ENCODE data around the gene CALML6.

CALML6 gene

DNA sequence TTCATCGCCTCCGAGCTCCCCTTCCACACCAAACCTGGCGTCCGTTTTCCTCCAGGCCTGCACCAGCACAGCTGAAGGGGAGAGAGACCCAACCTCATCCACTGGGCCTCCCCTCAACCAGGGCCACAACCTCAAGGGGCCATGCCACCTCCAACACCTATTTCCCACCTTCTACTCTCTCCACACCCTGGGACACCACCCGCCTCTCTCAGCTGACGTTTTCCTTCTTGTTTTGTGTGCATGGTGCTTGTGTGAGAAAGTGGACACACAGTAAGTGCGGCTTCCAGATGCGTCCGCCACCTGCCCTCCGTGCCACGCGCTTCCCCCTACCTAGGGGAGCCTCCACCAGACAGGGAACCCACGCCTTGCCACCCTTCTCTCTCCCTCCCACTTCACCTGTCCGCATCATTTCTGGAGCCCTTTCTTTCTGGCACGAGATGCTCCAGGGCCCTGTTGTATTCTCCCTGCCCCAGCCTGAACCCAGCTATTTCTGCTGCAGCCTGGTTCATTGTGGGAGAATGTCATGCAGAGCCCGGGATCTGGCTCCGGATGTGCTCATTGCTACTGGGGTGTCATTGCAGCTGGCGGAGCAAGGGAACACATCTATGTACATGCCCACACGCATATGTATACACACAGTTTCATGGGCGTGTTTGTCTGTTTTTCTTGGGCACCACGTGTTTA lies 22.8 kb upstream of the CALML6 start:
- FAIRE-seq: no peak

DNA sequence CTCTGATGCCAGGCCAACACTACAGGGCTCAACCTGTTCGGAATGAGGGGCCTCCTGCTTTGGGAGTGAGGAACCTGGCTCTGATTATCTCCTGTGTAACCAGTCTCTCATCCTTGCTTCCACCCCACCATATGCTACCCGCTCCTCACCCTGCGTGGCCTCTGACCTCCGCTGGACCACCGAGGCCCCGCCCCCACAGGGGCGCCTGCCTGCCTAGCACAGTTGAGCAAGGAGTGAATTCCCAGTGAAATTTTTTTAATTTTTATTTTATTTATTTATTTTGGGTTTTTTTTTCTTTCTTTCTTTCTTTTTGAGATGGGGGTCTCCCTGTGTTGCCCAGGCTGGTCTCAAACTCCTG lies 22.3 kb upstream of the CALML6 start:
- FAIRE-seq: no peak

DNA sequence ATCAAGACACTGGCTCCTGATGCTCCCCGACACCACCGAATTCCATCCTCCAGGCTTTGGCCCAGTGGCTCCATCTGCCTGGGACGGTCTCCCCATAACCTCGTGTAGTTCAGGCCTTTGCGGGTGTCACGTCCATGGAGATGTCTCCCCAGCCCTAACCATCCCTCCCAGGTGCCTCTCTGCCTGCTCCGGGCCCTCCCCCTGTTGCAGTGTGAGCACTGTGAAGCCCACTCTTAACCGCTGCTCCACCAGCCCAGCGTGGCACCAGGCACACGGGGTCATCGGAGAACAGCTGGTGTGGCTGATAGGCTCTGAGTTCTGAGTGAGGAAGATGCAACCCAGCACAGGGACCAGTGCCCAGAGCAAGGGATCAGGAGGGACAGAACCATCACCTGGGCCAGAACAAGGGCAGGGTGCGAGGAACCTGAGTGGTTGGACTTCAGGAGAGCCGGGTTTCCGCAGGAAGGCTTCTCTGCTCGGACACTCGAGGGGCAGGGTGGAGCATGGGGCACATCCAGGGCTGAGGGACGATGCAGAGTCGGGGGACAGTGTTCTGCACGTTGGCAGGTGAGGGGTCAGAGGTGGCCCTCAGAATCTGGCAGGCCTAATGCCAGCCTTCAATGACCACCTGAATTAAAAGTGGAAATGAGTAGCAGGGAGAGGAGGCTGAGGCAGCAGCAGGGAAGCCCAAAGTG lies 21.6 kb upstream of the CALML6 start:
- FAIRE-seq: no peak

DNA sequence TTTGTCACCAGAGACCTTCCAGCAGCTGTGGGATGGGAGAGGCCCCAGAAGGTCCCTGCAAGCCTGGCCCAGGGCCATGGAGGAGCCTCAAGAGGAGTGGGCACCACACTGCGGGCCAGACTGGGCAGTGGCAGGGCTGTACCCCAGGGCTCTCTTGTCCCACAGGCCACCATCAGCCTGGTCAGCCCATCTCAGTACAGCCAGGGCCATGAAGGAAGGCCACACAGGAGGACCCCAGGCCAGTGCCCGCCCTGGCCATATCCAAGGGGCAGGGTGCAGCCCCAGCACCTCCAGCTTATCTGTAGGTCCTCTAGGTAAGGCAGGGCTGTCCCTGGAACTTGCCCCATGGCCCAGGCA lies 21.1 kb upstream of the CALML6 start:
- no peak for FAIRE-seq

DNA sequence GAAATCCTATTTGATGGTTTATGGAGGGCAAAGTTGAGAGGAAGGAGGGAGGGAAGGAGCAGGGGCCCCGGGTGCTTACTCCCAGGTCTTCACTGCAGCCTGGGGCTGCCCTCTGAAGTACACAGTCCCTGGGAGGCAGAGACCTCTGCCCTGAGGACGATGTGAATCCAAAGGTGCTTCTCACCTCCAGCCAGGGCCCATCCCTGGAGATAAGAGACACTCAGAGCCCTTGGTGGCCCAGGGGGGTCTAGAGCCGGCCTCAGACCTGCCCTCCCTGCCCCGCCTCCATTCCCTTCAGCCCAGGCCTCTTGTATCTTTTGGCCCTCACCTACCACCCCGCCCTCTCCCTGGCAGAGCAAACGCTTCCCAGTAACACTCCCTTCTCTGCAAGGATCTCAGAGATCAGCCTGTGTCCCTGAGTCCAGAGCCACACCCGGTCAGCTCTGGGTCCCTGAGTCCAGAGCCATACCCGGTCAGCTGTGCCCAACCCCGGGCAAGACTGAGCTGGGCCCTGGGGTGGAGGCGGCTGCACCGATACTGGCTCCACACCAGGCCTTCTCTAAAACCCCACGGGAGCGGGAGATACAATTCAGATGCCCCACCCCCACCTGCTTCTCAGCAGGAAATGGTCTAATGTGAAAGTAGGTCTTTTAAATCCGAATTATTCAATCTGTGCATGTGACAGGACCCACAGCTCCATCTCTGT lies 20.6 kb upstream of the CALML6 start:
- FAIRE-seq: no peak

DNA sequence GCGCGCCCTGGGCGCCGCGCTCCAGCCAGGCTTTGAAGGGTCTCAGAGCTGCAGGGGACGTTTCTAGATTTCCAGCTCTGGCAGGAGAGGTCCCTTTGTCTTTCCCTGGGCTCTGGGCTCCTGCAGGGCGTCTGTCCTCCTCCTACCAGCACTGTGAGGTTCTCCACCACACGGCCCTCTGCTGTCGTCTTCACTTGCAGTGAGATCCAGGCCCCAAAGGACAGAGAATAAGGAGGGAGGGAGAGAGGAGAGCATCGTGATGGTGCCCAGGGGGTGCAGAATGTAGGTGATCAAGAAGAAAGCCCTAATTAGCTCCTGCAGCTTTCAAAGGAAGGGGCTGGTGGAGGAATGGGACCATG lies 20.0 kb upstream of the CALML6 start:
- no peak for FAIRE-seq

DNA sequence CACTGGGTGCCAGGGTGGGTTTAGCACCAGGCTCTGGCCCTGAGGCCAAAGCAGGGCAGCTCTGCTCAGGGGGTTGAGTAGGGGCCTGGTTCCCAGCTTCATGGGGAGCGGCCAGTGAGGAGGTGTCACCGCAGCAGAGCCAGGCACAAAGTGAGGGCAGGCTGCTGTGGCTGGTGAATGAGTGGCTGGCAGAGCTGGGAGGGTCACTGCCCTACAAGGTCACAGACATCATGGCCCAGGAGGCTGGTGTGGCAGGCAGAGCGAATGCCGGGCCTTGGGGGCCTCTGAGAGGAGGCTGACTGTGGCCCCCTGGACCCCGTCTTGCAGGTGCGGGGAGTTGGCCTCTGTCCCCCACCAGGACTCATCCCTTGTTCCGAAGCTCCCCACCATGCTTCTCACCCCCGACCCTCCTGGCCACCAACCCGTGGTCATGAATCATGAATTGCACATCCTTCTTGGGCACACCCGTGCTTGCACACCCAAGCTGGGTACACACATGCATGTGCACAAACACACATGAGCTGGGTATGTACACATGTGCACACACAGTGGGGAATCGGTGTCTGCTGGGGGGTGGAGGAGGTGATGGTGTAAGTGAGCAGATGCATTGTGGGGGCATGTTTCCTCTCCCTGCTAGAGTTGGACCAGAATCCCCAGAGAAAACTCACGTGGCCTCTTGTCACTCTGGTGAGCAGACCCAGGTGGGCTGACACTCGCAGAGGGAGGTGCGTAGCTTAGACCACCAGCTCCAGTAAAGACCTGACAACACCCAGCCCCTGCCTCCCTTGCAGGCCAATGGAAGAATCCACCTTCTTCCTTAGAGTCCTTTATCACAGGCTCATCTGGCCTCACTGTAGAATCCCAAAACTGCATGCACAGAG lies 19.4 kb upstream of the CALML6 start:
- FAIRE-seq: no peak

DNA sequence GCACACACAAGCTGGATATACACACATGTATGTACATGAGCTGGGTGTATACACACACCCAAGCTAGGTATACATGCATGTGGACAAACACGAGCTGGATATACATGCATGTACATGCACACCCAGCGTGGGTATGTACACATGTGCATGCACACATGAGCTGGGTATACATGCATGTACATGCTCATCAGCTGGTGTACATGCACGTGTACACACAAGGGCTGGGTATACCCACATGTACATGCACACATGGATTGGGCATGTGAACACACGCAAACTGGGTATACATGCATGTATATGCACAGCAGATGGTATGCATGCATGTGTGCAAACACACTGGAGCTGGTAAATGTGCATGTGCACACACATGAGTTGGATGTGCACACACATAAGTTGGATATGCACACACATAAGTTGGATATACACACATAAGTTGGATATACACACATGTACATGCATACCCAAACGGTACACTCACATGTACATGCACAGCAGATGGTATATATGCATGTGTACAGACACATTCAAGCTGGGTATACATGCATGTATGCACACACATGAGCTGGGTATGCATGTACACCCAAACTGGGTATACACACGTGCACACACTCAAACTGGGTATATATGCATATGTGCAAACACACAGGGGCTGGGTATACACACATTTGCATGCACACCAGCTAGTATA lies 16.7 kb upstream of the CALML6 start:
- no peak for FAIRE-seq

DNA sequence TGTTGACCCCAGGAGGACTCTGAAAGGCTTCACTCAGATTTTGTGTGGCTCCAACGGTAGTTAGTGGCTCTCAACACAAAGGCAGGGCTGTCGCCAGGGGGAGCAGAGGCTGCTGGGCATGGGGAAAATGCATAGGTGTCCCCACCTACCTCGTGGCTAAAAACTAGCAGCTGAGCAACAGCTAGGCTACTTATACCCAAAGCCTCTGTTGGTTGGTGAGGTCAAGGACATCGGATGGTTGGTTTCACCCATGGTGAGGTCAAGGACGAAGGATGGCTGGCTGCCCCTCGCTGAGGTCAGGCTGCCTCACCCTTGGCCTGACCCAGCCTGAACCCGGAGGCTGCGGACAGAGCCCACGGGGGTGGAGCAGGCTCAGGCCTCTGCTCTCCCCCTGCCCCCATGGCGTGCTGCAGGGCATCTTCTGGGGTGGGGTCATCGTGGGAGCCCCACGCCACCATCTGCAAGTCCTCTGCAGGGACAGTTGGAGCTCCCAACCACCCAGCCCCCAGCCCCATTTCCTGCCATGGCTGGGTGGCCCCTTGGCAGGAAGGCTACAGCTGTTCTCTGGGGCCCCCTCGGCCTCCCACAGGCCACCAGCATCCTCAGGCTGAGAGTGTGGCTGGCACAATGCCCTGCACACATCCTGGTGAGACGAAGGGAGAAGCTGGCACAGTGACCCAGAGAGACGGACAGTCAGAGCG lies 15.6 kb upstream of the CALML6 start:
- no peak for FAIRE-seq

DNA sequence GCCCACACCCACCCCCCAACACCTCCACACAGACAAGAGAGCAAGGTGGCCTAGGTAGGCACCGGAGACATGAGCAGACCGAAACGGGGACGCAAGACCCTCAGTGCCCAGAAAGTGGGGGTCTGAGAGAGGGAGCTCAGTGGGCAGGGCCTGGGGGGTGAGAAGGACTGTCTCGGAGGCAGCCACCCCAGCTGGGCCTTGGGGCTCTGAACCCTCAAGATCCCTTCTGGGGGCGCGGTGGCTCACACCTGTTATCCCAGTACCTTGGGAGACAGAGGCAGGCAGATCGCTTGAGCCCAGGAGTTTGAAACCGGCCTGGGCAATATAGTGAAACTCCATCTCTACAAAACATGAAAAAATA lies 15.1 kb upstream of the CALML6 start:
- FAIRE-seq: no peak

DNA sequence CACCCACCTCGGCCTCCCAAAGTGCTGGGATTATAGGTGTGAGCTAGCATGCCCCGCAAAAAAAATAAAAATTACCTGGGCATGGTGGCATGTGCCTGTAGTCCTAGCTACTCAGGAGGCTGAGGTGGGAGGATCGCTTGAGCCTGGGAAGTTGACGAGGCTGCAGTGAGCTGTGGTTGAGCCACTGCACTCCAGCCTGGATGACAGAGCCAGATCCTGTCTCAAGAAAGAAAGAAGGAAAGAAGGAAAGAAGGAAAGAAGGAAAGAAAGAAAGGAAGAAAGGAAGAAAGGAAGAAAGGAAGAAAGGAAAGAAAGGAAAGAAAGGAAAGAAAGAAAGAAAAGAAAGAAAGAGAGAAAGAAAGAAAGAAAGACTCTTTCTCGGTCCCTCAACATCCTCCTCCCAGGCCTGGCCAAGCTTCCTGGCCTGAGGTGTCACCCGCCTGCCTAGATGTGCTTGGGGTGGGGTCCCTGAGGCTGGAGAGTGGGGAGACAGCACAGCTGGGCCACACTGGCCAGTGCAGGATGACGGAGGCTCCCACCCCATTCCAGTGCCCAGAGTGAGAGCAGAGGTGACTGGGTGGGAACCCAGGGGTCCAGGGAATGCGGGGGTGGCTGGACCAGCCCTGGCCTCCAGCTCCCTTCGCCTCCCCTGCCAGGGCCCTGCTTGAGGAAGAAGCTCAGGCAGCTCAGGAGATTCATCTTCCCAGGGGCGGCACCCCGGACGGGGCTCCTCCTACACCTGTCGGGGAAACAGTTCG lies 14.0 kb upstream of the CALML6 start:
- no peak for FAIRE-seq

DNA sequence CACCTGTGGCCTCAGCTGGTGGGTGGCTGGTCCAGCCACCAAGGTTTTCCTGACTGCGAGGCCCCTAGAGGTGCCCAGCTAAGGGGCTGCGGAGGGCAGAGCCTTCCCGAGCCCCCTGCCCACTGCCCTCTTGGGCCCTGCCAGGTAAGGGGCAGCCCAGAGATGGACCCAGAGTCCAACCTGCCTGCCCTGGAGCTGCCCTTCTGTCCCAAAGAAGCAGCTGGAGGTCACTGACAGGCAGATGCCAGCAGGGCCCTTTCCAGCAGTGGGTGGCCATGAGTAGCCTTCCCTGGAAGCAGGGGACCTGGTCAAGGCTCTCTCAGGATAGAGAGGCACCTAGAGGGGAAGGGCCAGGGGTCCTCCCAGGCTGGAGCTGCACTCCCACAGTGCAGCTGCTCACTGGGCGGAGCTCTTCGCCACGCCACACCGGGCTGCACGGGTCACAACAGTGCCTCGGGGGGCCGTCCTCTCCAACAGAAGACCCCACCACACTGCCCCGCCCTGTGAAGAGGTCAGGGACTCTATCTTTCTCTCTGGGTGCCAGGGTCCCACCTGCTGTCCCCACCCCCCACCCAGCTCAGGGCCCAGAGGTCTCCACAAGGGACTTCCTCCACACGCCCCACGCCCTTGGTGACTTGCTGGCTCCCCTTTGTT lies 13.3 kb upstream of the CALML6 start:
- FAIRE-seq: no peak

DNA sequence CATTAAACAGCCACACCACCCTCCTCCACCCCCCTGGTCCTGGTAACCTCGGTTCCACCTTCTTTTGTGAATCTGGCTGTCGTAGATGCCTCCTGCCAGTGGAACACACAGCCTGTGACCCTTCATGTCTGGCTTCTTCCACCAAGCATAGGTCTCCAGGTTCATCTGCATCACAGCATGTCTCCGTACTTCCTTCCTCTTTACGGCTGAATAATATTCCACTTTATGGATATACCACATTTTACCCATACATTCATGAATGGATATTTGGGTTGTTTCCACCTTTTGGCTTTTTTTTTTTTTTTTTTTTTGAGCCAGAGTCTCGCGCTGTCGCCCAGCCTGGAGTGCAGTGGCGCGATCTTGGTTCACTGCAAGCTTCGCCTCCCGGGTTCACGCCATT lies 11.8 kb upstream of the CALML6 start:
- no peak for FAIRE-seq

DNA sequence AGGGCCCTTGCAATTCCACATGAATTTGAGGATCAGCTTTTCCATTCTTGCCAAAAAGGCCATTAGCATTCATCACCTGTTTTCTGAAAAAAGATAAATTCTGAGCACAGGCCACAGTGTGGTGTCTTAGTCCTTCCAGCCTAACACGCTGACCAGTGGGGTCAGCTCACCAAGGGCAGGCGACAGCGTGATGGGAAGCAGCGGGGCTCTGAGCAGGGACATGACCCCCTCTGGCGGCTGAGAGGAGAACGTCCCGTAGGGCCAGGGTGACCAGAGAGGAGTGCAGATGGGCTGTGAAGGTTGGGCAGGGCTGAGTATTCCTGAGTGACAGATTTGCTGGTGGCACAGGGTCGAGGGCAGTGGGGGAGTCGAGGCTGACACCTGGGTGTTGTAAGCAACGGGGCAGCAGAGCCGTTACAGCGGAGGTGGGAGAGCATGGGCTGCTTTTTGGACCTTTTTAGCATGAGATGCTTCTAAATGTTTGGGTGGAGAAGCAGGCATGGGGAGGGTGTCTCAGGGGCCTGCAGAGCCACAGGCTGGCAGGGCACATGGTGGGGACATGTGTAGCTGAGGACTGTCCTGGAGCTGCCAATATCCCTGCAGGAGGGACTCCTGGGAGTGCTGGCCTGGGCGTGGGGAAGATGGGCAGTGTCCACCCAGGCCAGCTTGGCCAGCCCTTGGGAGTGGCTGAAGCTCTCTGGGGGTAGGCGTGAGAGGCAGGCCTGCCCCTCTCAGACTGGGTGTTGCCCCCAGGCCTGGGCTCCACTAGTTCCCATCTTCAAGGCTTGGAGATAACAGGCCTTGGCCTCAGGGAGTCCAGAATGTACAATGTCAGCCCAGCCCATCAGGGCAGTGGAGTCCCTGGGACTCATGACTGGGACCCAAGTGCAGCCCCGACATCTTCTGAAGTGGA lies 8.6 kb upstream of the CALML6 start:
- FAIRE-seq: peak; percentile 78

DNA sequence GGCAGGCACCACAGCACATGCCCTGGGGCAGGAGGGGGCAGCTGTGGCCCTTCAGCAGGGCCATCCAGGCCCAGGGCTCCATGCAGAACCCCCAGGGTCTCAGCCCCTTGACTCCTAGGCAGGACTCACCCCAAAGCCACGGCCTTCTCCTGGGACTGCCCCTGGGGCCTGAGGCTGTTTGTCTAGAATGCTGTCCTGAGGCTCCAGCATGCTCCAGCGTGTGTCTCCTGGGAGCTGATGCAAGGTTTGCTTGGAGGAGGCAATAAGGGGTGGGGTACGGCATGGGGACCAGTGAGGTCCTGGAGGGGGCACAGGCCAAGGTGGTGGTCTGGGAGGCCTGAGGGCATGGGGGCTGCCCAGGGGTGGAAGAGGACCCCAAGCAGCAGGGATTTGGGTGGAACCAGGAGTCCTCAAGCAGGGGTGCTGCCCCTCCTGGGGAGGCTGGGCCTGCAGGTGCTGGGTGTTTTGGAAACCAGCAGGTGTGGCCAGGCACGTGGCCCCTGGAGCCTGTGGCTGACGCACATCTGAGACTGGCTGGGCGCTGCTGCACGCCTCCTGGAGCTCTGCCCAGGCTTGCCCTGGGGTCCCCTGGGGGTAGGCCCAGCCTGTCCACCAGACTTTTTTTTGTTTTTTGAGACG lies 7.8 kb upstream of the CALML6 start:
- FAIRE-seq: no peak

DNA sequence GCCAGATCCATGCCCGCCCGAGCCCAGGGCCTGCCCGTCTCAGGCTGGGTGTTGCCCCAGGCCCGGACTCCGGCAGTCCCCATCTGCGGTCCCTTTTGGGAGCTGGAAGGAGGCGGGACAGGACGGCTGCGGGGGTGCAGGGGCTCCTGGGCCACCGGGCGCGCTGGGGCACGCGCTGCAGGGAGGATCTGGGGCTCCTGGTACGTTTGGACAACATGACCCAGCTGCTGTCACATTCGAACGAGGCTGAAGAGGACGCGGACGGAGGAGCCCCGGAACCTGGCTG lies 6.6 kb upstream of the CALML6 start:
- FAIRE-seq: no peak

DNA sequence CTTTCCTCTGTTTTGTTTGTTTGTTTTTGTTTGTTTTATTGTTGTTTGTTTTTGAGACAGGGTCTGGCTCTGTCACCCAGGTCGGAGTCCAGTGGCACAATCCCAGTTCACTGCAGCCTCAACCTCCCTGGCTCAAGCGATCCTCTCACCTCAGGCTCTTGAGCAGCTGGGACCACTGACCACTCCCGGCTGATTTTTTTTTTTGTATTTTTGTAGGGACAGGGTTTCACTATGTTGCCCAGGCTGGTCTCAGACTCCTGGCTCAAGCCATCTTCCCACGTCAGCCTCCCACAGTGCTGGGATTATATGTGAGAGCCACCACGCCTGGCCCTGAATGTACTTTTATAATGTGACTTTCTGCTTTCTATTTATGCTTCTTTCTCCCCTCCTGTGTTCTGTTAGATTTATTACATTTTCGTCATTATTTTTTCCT lies 5.0 kb upstream of the CALML6 start:
- no peak for FAIRE-seq

DNA sequence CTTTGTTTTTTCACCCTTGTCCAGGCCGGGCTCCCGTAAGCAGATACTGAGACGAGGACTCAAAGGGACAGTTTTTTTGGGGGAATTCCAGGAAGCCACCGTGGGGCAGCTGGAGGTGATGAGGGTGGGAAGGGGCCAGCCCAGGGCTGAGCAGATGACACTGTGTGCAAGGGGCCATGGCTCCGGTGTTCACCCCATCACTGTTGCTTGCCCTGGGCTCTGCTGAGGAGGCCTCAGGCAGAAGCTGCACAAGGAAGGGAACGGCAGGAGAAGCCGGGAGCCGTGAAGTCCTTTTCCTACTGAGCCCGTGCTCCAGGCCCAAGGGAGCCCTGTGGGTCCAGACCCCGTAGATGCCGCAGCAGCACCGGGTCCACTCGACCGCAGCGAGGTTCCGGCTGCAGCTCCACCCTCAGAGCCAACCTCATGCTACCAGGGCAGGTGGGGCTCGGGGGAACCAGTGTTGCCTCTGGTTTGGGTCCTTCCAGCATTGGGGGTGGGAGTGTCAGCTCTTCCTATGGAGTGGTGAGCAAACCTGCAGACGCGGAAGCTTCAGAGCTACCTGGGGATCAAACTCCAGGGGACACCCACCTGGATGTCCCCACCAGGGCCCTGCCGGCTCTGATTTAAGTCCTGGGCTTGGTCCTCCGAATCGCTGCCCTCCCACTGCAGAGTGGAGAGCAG lies 4.3 kb upstream of the CALML6 start:
- FAIRE-seq: no peak

Data from TTC549 (cell line).